ENCODE data around the gene CDK6. TPM values are rescaled to one million over a fixed set of nuclear protein-coding genes. Genes with fewer than 3 reads are reported as not detected.

Gene CDK6
- total and polyA plus RNA-seq, 10 of the 15 experiments (the other 5 are each of a cell fraction or from before 2014, with no cell fraction given): 8.0 to 118 (median 45.8) TPM

DNA sequence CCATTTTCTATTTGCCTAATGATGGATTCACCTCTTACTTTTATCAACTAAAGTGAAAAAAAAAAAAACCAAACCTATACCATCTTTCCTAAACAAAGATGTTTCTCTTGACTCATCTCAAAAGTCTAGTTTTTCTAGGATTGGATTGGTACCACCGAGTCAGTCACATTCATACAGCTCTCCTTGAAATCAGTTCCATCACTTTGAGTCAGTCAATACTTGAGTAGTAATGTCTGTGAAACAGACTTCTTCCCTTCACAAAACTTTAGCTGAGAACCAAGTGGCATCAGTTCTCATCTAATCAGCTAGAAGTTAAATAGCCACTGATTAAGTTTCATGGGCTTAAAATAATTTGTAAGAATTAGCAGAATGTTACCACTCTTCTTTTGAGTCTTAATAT lies 13.3 kb downstream of the CDK6 start:
- no peak overlapping the region for H3K9ac ChIP-seq (ENCODE audit: control insufficient read depth, insufficient read depth, low read length)
- H3K4me1 ChIP-seq (ENCODE audit: control insufficient read depth, insufficient read depth, low read length): peaks cover 12% of the 10 kb centered on the region
- DNase-seq (ENCODE audit: low read depth, low spot score): no peak
- BruUV-seq (replicated peaks): no TSS peak
- TF ChIP-seq MXI1 (IDR thresholded peaks at IDR 0.05; ENCODE audit: low read depth, low read length) (no peak), ZNF384 (IDR thresholded peaks at IDR 0.05; ENCODE audit: borderline replicate concordance, low read depth, low read length) (0 out of 2 replicates have a peak, but pooled peaks have one; percentile 46), HCFC1 (IDR thresholded peaks at IDR 0.05; ENCODE audit: low read length) (no peak), MEF2A (IDR thresholded peaks at IDR 0.05; ENCODE audit: insufficient read depth, low read depth, low read length) (no peak), MYC (IDR thresholded peaks at IDR 0.05; ENCODE audit: insufficient read depth, insufficient read length, insufficient replicate concordance, low read length, severe bottlenecking) (no peak)
- TF ChIP-seq, protein P1, sequence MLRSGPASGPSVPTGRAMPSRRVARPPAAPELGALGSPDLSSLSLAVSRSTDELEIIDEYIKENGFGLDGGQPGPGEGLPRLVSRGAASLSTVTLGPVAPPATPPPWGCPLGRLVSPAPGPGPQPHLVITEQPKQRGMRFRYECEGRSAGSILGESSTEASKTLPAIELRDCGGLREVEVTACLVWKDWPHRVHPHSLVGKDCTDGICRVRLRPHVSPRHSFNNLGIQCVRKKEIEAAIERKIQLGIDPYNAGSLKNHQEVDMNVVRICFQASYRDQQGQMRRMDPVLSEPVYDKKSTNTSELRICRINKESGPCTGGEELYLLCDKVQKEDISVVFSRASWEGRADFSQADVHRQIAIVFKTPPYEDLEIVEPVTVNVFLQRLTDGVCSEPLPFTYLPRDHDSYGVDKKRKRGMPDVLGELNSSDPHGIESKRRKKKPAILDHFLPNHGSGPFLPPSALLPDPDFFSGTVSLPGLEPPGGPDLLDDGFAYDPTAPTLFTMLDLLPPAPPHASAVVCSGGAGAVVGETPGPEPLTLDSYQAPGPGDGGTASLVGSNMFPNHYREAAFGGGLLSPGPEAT (IDR thresholded peaks at IDR 0.05; ENCODE audit: low read depth): no peak
- FAIRE-seq: peak; percentile 38
- intact Hi-C loops (cut with micrococcal nuclease; ENCODE audit: unreplicated experiment) (no loop called here), in situ Hi-C loops (cut with MboI) (no loop called here)
- H3K4me2 ChIP-seq (ENCODE audit: control insufficient read depth, insufficient read depth): peak overlapping the region; percentile 57
- ChIA-PET RAD21 (ENCODE audit: unreplicated experiment) (interaction anchor here (0.7 to 3.4 kb wide), 15 partner anchors 8 to 294 kb away, joined by 3 to 30 read pairs (median 4); partner anchors contain the start of genes PEX1 and RBM48), POLR2A (interaction anchor here (0.6 to 2.8 kb wide), 10 partner anchors 10 to 749 kb away, joined by 3 to 37 read pairs (median 5); no protein-coding TSS in a partner anchor), SMC1A (ENCODE audit: uncharacterized antibody, unreplicated experiment) (interaction anchor here (0.8 to 3.8 kb wide), 15 partner anchors 7 to 225 kb away, joined by 3 to 23 read pairs (median 5); no protein-coding TSS in a partner anchor), CTCF (interaction anchor here (0.6 to 4.8 kb wide), 4 partner anchors 11 to 232 kb away, joined by 3 to 20 read pairs (median 4); no protein-coding TSS in a partner anchor)
- H3K27ac ChIP-seq (ENCODE audit: control insufficient read depth, insufficient read depth): peak overlapping the region; percentile 62
- no peaks in the 10 kb centered on the region for H4K20me1 ChIP-seq (ENCODE audit: control insufficient read depth, insufficient read depth)
- H3K79me2 ChIP-seq (ENCODE audit: control insufficient read depth, insufficient read depth, low read length): peaks cover 97% of the 10 kb centered on the region
- 0% methylated on average over 1 of the region's 1 CpG for WGBS (ENCODE audit: insufficient coverage, insufficient replicate concordance, low lambda C conversion rate, missing lambda C conversion rate)
- peak; percentile 22 for ATAC-seq
- H3K9me3 ChIP-seq (replicated peaks; ENCODE audit: control insufficient read depth, insufficient read depth, low read length): peaks cover 18% of the 10 kb centered on the region
- no peaks in the 10 kb centered on the region for H3K27me3 ChIP-seq (replicated peaks in 1 of 2; ENCODE audit: control insufficient read depth in 2 of 2, insufficient read depth in 2 of 2, low read length in 1 of 2)
- no peak overlapping the region for H2AFZ ChIP-seq (ENCODE audit: control insufficient read depth, low read depth, low read length)
- peaks cover 0 to 5% of the 10 kb centered on the region in 2 experiments; a peak in 2 of 4 replicates for H3K36me3 ChIP-seq (ENCODE audit: control insufficient read depth in 2 of 2, insufficient read depth in 2 of 2, low read length in 1 of 2)
- no peak overlapping the region for H3K4me3 ChIP-seq

Measured in GM12878 (cell line).